K562 (cell line): Measurements from ENCODE around the gene CDT1. TPM values are rescaled to one million over a fixed set of nuclear protein-coding genes. Genes with fewer than 3 reads are reported as not detected.

Experiments
- CEBPB ChIP-seq: fragments of 450-650 bp; IDR thresholded peaks from 2 replicates; pipeline ENCODE4 v1.6.1; 2016; ENCODE audit warnings: missing genetic modification characterization, missing compliant biosample characterization
- ETV6 ChIP-seq, 3 experiments: fragments of 150-350 bp in 1 of 3; sonication (generic) in 1 of 3; formaldehyde crosslinking in 1 of 3; IDR thresholded peaks; 2 replicates each; pipeline versions ENCODE4 v1.6.1 to v1.8.0; 2014 to 2022; ENCODE audit warnings: borderline replicate concordance in 2 of 3, low read depth in 2 of 3, antibody characterized with exemption in 1 of 3, low read length in 1 of 3, mild to moderate bottlenecking in 1 of 3, missing genetic modification reagents in 1 of 3
- FOSL1 ChIP-seq: fragments of 200-800 bp; sonication (Bioruptor generic); conservative IDR thresholded peaks from 2 replicates; pipeline ENCODE4 v1.6.1; 2016; ENCODE audit warnings: missing genetic modification characterization, missing compliant biosample characterization
- FUS ChIP-seq: fragments of 200-400 bp; formaldehyde crosslinking; optimal IDR thresholded peaks from 2 replicates; pipeline ENCODE3; 2017; ENCODE audit warnings: low read depth, low read length
- HDAC3 ChIP-seq: fragments of 450-650 bp; IDR thresholded peaks from 2 replicates; pipeline ENCODE4 v1.6.1; 2018; ENCODE audit warnings: borderline replicate concordance, mild to moderate bottlenecking, moderate library complexity; ENCODE audit not compliant: partially characterized antibody
- HDAC6 ChIP-seq: IDR thresholded peaks from 2 replicates; pipeline ENCODE4 v1.6.1; 2012; ENCODE audit warnings: low read depth, mild to moderate bottlenecking, control low read depth, inconsistent platforms, low read length, moderate library complexity
- MXI1 ChIP-seq: IDR thresholded peaks from 2 replicates; pipeline ENCODE4 v1.6.1; 2011; ENCODE audit warnings: low read depth, mild to moderate bottlenecking, improper control_type of control experiment, low read length
- POLR2G ChIP-seq: fragments of 200-400 bp; formaldehyde crosslinking; IDR thresholded peaks from 2 replicates; pipeline ENCODE4 v1.6.1; 2017; ENCODE audit warnings: low read depth, mild to moderate bottlenecking, antibody characterized with exemption, low read length, moderate library complexity
- ZNF124 ChIP-seq: sonication (generic); formaldehyde crosslinking; IDR thresholded peaks from 2 replicates; pipeline ENCODE4 v1.8.1; 2022; ENCODE audit warnings: missing genetic modification reagents
- polyA plus RNA-seq, 8 experiments: library from polyadenylated mRNA; depleted of rRNA in 4 of 8; stranded (reverse) in 5 of 8; unstranded in 3 of 8; fragments of >200 nt; fragmentation: Nextera tagmentation in 2 of 8; fragmentation: Illumina TruSeq in 1 of 8; extraction: Ambion mirVana in 2 of 8; extraction: Trizol in 1 of 8; gene quantifications; 2 replicates each; pipeline versions ENCODE4 v1.2.1 to v1.2.3, GENCODE V29; 2011 to 2014; ENCODE audit warnings: inconsistent platforms in 1 of 8, missing spikeins in 1 of 8
- total RNA-seq, 7 experiments: library from RNA; depleted of rRNA in 6 of 7; stranded (reverse); fragments of >200 nt in 6 of 7; fragmentation: Illumina TruSeq in 2 of 7; extraction: Trizol in 2 of 7; gene quantifications; 2 replicates each; pipeline versions ENCODE4 v1.2.1 to v1.2.3, GENCODE V29; 2011 to 2021; ENCODE audit warnings: low replicate concordance in 1 of 7
- TF ChIP-seq, protein P1 (sequence below), 2 experiments: fragments of 450-650 bp; formaldehyde crosslinking in 1 of 2; IDR thresholded peaks; 2 replicates each; pipeline versions ENCODE4 v1.4.0 to v1.6.1; 2014 to 2020; ENCODE audit warnings: mild to moderate bottlenecking in 2 of 2, borderline replicate concordance in 1 of 2, low read depth in 1 of 2
- TF ChIP-seq, protein P2 (sequence below): fragments of 250-450 bp; sonication (Bioruptor Pico); IDR thresholded peaks from 2 replicates; pipeline ENCODE4 v1.8.0; 2022; ENCODE audit warnings: inconsistent platforms, mild to moderate bottlenecking, moderate library complexity, borderline replicate concordance
- TF ChIP-seq, protein P3 (sequence below): sonication (generic); formaldehyde crosslinking; IDR thresholded peaks from 2 replicates; pipeline ENCODE4 v1.8.0; 2022; ENCODE audit warnings: mild to moderate bottlenecking, low read depth, missing genetic modification reagents
- TF ChIP-seq, protein P4 (sequence below): conservative IDR thresholded peaks from 2 replicates; pipeline ENCODE4 v1.6.1; 2011; ENCODE audit warnings: low read depth, mild to moderate bottlenecking, low read length; ENCODE audit not compliant: control insufficient read depth

The CDT1 gene
- total and polyA plus RNA-seq, 9 of the 15 experiments (the other 6 are each of a cell fraction or from before 2014, with no cell fraction given), result 0.92 to 178 (median 14.2) TPM

DNA sequence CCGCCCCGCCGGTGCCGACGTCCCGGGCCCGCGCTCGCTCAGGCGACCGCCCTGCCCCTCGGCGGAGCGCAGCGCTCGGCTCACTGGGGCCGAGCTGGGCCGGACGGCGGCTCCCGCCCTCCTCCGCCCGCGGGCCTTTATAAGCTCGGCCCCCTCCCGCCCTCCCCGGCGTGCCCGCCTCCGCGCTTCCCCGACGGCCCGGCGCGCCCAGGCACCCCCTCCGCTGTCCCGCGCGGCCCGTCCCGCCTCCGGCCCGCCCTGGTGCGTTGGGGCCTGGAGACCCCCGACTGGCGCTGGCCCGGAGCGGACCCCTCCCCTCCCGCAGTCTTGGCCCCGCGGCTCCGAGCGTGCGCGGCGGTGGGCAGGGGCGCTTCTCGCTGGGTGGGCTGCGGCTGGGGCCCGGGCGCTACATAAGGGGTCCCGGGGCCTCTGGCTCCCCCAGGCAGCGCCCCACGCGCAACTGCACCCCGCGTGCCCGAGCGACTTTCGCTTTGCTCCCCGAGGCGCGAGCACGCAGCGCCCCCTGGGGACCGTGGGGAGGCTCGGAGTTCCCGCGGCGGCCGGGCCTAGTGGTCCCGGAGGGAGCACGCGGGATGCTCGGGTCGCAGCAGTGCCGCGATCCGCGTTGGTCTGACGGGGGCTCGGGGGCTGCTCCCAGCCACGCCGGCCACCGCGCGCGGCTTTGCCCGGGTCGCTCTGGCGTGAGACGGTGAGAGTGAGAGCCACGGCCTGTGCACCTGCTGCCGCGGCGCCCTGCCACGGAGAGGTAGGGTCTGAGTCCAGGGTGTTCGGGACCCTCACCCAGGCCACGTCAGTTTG lies 18.3 kb upstream of the CDT1 start, which contains the start of gene PIEZO1 (continued):
- TF ChIP-seq ZNF124 (CRISPR knock-in tag) (peak; percentile 95), FOSL1 (tag) (0 out of 2 replicates have a peak, but pooled peaks have one; percentile 9), MXI1 (no peak), HDAC3 (no peak), POLR2G (peak; percentile 94), ETV6 (IDR thresholded peaks at IDR 0.05; ENCODE audit: borderline replicate concordance in 1 of 2, low read depth in 2 of 2, low read length in 1 of 2) (no peak), ETV6 (CRISPR knock-in tag; IDR thresholded peaks at IDR 0.05; ENCODE audit: borderline replicate concordance) (peak; percentile 97), FUS (peak; percentile 69), CEBPB (tag) (no peak), HDAC6 (no peak)
- TF ChIP-seq, protein P1, sequence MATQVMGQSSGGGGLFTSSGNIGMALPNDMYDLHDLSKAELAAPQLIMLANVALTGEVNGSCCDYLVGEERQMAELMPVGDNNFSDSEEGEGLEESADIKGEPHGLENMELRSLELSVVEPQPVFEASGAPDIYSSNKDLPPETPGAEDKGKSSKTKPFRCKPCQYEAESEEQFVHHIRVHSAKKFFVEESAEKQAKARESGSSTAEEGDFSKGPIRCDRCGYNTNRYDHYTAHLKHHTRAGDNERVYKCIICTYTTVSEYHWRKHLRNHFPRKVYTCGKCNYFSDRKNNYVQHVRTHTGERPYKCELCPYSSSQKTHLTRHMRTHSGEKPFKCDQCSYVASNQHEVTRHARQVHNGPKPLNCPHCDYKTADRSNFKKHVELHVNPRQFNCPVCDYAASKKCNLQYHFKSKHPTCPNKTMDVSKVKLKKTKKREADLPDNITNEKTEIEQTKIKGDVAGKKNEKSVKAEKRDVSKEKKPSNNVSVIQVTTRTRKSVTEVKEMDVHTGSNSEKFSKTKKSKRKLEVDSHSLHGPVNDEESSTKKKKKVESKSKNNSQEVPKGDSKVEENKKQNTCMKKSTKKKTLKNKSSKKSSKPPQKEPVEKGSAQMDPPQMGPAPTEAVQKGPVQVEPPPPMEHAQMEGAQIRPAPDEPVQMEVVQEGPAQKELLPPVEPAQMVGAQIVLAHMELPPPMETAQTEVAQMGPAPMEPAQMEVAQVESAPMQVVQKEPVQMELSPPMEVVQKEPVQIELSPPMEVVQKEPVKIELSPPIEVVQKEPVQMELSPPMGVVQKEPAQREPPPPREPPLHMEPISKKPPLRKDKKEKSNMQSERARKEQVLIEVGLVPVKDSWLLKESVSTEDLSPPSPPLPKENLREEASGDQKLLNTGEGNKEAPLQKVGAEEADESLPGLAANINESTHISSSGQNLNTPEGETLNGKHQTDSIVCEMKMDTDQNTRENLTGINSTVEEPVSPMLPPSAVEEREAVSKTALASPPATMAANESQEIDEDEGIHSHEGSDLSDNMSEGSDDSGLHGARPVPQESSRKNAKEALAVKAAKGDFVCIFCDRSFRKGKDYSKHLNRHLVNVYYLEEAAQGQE (IDR thresholded peaks at IDR 0.05; ENCODE audit: borderline replicate concordance), result peak; percentile 93
- TF ChIP-seq, protein P1 (CRISPR knock-in tag; IDR thresholded peaks at IDR 0.05; ENCODE audit: low read depth), result peak; percentile 78
- TF ChIP-seq, protein P2, sequence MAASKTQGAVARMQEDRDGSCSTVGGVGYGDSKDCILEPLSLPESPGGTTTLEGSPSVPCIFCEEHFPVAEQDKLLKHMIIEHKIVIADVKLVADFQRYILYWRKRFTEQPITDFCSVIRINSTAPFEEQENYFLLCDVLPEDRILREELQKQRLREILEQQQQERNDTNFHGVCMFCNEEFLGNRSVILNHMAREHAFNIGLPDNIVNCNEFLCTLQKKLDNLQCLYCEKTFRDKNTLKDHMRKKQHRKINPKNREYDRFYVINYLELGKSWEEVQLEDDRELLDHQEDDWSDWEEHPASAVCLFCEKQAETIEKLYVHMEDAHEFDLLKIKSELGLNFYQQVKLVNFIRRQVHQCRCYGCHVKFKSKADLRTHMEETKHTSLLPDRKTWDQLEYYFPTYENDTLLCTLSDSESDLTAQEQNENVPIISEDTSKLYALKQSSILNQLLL (CRISPR knock-in tag), result no peak
- TF ChIP-seq, protein P3, sequence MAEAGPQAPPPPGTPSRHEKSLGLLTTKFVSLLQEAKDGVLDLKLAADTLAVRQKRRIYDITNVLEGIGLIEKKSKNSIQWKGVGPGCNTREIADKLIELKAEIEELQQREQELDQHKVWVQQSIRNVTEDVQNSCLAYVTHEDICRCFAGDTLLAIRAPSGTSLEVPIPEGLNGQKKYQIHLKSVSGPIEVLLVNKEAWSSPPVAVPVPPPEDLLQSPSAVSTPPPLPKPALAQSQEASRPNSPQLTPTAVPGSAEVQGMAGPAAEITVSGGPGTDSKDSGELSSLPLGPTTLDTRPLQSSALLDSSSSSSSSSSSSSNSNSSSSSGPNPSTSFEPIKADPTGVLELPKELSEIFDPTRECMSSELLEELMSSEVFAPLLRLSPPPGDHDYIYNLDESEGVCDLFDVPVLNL (CRISPR knock-in tag), result peak; percentile 85
- TF ChIP-seq, protein P4, sequence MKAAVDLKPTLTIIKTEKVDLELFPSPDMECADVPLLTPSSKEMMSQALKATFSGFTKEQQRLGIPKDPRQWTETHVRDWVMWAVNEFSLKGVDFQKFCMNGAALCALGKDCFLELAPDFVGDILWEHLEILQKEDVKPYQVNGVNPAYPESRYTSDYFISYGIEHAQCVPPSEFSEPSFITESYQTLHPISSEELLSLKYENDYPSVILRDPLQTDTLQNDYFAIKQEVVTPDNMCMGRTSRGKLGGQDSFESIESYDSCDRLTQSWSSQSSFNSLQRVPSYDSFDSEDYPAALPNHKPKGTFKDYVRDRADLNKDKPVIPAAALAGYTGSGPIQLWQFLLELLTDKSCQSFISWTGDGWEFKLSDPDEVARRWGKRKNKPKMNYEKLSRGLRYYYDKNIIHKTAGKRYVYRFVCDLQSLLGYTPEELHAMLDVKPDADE, result peak; percentile 36
